HG03066 (cell line): ENCODE results near the gene LPAR3.
"Not testable (repeated sequence)": the region's sequence is repeated elsewhere in the genome, so short reads cannot be mapped to it uniquely, and the experiment has no call there.

ENCODE experiments used
- ATAC-seq: cut with Tn5 transposase; IDR thresholded peaks from one replicate; pipeline ENCODE4 v1.9.1; 2021; ENCODE audit warnings: low read depth; ENCODE audit not compliant: unreplicated experiment

Gene LPAR3

GRCh38 chr1:84892705-84893618 is at the start of gene LPAR3:
Gene LPAR3, minus strand, starts transcription at chr1:84893206. Its CDS starts 27,086 bp downstream, at chr1:84866120.
- no peak for ATAC-seq

GRCh38 chr1:84941843-84942242 is 48.8 kb upstream of the LPAR3 start:
- no peak for ATAC-seq

- ATAC-seq: no peak
Measured at GRCh38 chr1:84940481-84940880, 47.5 kb upstream of the LPAR3 start.

- no peak for ATAC-seq
Measured at GRCh38 chr1:84939761-84940160, 46.8 kb upstream of the LPAR3 start.

GRCh38 chr1:84939151-84939550 is 46.1 kb upstream of the LPAR3 start:
- ATAC-seq: no peak

GRCh38 chr1:84936116-84936810 is 43.3 kb upstream of the LPAR3 start:
- ATAC-seq: no peak

GRCh38 chr1:84933011-84933611 is 40.1 kb upstream of the LPAR3 start:
- no peak for ATAC-seq

GRCh38 chr1:84930831-84931230 is 37.8 kb upstream of the LPAR3 start:
- no peak for ATAC-seq

- no peak for ATAC-seq
Measured at GRCh38 chr1:84930329-84930728, 37.3 kb upstream of the LPAR3 start.

- ATAC-seq: no peak
Measured at GRCh38 chr1:84929581-84929980, 36.6 kb upstream of the LPAR3 start.

GRCh38 chr1:84928979-84929378 is 36.0 kb upstream of the LPAR3 start:
- ATAC-seq: no peak

GRCh38 chr1:84923317-84923716 is 30.3 kb upstream of the LPAR3 start:
- ATAC-seq: no peak

GRCh38 chr1:84920159-84920558 is 27.2 kb upstream of the LPAR3 start:
- no peak for ATAC-seq

- no peak for ATAC-seq
Measured at GRCh38 chr1:84919461-84919970, 26.5 kb upstream of the LPAR3 start.

GRCh38 chr1:84918726-84919336 is 25.8 kb upstream of the LPAR3 start:
- no peak for ATAC-seq

- ATAC-seq: no peak
Measured at GRCh38 chr1:84916897-84917296, 23.9 kb upstream of the LPAR3 start.

- ATAC-seq: no peak
Measured at GRCh38 chr1:84913555-84913892, 20.5 kb upstream of the LPAR3 start.

- no peak for ATAC-seq
Measured at GRCh38 chr1:84912726-84913554, 19.9 kb upstream of the LPAR3 start.

- ATAC-seq: not testable (repeated sequence)
Measured at GRCh38 chr1:84908746-84909464, 15.9 kb upstream of the LPAR3 start.
